PFSK-1 (cell line): ENCODE results near the gene DMTF1.

Experiments used
- FOXP2 ChIP-seq: optimal IDR thresholded peaks from 2 replicates; pipeline ENCODE3; 2011; ENCODE audit warnings: borderline replicate concordance, control low read depth, inconsistent platforms; ENCODE audit not compliant: insufficient read depth; ENCODE audit errors: extremely low read length, extremely low read depth
- POLR2AphosphoS5 ChIP-seq: IDR thresholded peaks from 2 replicates; pipeline ENCODE4 v1.6.1; 2012; ENCODE audit warnings: low read depth, mild to moderate bottlenecking, control low read depth, low read length, moderate library complexity

- TF ChIP-seq POLR2AphosphoS5 = no peak
- no peak for TF ChIP-seq FOXP2
These were observed 50.5 kb downstream of the DMTF1 start for GRCh38 chr7:87202705-87203104.
